Natural killer cell (primary cell): ENCODE measurements around the gene SUDS3. TPM values are rescaled to one million over a fixed set of nuclear protein-coding genes. Genes with fewer than 3 reads are reported as not detected.

Experiments used
- ATAC-seq, 3 donors: fragments of 150-1000 bp in 2 of 3; fragments of 200-7000 bp in 1 of 3; cut with Tn5 transposase; 1 replicate in 1 of 3; 2 replicates in 2 of 3; pipeline ENCODE4 v1.10.0; 2021; ENCODE audit warnings: mild to moderate bottlenecking in 2 of 3, moderate library complexity in 2 of 3
- DNase-seq, 2 donors: peaks; one replicate each; pipeline versions ENCODE4 v3.0.0 to v3.0.0-alpha.2; 2013 to 2021; ENCODE audit warnings: mixed read lengths in 1 of 2
- H3K27ac ChIP-seq: one replicate; pipeline ENCODE4 v1.5.1; 2013; ENCODE audit warnings: mild to moderate bottlenecking, low read length
- H3K27me3 ChIP-seq: one replicate; pipeline ENCODE4 v1.6.1; 2013; ENCODE audit warnings: low read length; ENCODE audit not compliant: control insufficient read depth, insufficient read depth
- H3K36me3 ChIP-seq: one replicate; pipeline ENCODE4 v1.6.1; 2013; ENCODE audit warnings: low read length; ENCODE audit not compliant: control insufficient read depth, insufficient read depth
- H3K4me1 ChIP-seq: one replicate; pipeline ENCODE4 v1.6.1; 2013; ENCODE audit warnings: low read length; ENCODE audit not compliant: control insufficient read depth, insufficient read depth
- H3K4me3 ChIP-seq: one replicate; pipeline ENCODE4 v1.5.1; 2013; ENCODE audit warnings: low read length
- H3K9me3 ChIP-seq: one replicate; pipeline ENCODE4 v1.6.1; 2013; ENCODE audit warnings: low read length; ENCODE audit not compliant: control insufficient read depth, insufficient read depth
- H3K27ac Mint-ChIP-seq, 2 donors: one replicate each; pipeline ENCODE4 v1.8.0; 2022; ENCODE audit warnings: mild to moderate bottlenecking in 2 of 2, mixed read lengths in 2 of 2, moderate library complexity in 1 of 2
- H3K27me3 Mint-ChIP-seq, 2 donors: one replicate each; pipeline ENCODE4 v1.8.0; 2022; ENCODE audit warnings: low read depth in 2 of 2, mixed read lengths in 2 of 2
- H3K36me3 Mint-ChIP-seq: one replicate; pipeline ENCODE4 v1.8.0; 2022; ENCODE audit warnings: mixed read lengths
- H3K4me1 Mint-ChIP-seq, 2 donors: one replicate each; pipeline ENCODE4 v1.8.0; 2022; ENCODE audit warnings: mixed read lengths in 2 of 2
- H3K4me3 Mint-ChIP-seq: one replicate; pipeline ENCODE4 v1.8.0; 2022; ENCODE audit warnings: mild to moderate bottlenecking, moderate library complexity, mixed read lengths
- H3K9me3 Mint-ChIP-seq, 2 donors: one replicate each; pipeline ENCODE4 v1.8.0; 2022; ENCODE audit warnings: mixed read lengths in 2 of 2
- WGBS: methylation state at CpG from one replicate; pipeline ENCODE4 v1.1.7; 2013; ENCODE audit warnings: missing lambda C conversion rate; ENCODE audit not compliant: insufficient coverage; 5-methylcytosine and 5-hydroxymethylcytosine counted together
- intact Hi-C: fragments of 100-400 bp; cut with micrococcal nuclease; formaldehyde crosslinking; loops from one replicate; pipeline ENCODE4 v1.14.2; 2022
- total RNA-seq, 4 donors: library from RNA; stranded (reverse); fragments of 120-200 nt in 1 of 4; gene quantifications; one replicate each; pipeline versions ENCODE4 v1.2.3 to v1.2.4, GENCODE V29; 2013 to 2022
- TF ChIP-seq, protein P1 (sequence below): fragments of 200-600 bp; IDR thresholded peaks from one replicate; pipeline ENCODE4 v1.8.0; 2022; ENCODE audit warnings: antibody characterized with exemption

SUDS3 gene
- total RNA-seq, 3 donors from 2014 or later (not counting 1 experiment from before 2014, with no cell fraction given) = 27.5 to 40.3 (median 35.7) TPM

GRCh38 chr12:118373616-118374015 is 2.7 kb upstream of the SUDS3 start:
- H3K36me3 Mint-ChIP-seq = no peaks in the 10 kb centered on the region
- H3K9me3 Mint-ChIP-seq = no peaks in the 10 kb centered on the region
- peaks cover 41 to 67% of the 10 kb centered on the region in 2 donors for H3K4me1 Mint-ChIP-seq
- ATAC-seq (no peak), DNase-seq (no peak)
- no peaks in the 10 kb centered on the region for H3K36me3 ChIP-seq
- H3K9me3 ChIP-seq = no peaks in the 10 kb centered on the region
- intact Hi-C loops = loop anchor here (1.0 to 10.0 kb wide), 2 partner anchors 16 to 1291 kb away; partner anchors contain the start of gene PRKAB1
- H3K4me3 Mint-ChIP-seq = peak overlapping the region; percentile 95
- H3K4me1 ChIP-seq = peaks cover 37% of the 10 kb centered on the region
- 86% methylated on average over 5 of the region's 5 CpGs for WGBS
- H3K27me3 ChIP-seq = no peaks in the 10 kb centered on the region
- peak overlapping the region; percentile 86 for H3K27ac ChIP-seq
- TF ChIP-seq, protein P1, sequence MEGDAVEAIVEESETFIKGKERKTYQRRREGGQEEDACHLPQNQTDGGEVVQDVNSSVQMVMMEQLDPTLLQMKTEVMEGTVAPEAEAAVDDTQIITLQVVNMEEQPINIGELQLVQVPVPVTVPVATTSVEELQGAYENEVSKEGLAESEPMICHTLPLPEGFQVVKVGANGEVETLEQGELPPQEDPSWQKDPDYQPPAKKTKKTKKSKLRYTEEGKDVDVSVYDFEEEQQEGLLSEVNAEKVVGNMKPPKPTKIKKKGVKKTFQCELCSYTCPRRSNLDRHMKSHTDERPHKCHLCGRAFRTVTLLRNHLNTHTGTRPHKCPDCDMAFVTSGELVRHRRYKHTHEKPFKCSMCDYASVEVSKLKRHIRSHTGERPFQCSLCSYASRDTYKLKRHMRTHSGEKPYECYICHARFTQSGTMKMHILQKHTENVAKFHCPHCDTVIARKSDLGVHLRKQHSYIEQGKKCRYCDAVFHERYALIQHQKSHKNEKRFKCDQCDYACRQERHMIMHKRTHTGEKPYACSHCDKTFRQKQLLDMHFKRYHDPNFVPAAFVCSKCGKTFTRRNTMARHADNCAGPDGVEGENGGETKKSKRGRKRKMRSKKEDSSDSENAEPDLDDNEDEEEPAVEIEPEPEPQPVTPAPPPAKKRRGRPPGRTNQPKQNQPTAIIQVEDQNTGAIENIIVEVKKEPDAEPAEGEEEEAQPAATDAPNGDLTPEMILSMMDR = no peak
- H3K27ac Mint-ChIP-seq = peak overlapping the region; percentile 96 to 97
- H3K4me3 ChIP-seq = peak overlapping the region; percentile 64
- H3K27me3 Mint-ChIP-seq = peaks cover 0 to 3% of the 10 kb centered on the region in 2 donors

- Histone ChIP-seq H3K4me3 (no peak overlapping the region), H3K36me3 (no peaks in the 10 kb centered on the region), H3K9me3 (no peaks in the 10 kb centered on the region), H3K27me3 (no peaks in the 10 kb centered on the region), H3K4me1 (peaks cover 37% of the 10 kb centered on the region), H3K27ac (no peak overlapping the region)
- Mint-ChIP-seq H3K27me3 (peaks cover 0 to 3% of the 10 kb centered on the region in 2 donors), H3K36me3 (no peaks in the 10 kb centered on the region), H3K4me3 (peak overlapping the region; percentile 99), H3K9me3 (no peaks in the 10 kb centered on the region), H3K4me1 (peaks cover 41 to 65% of the 10 kb centered on the region in 2 donors), H3K27ac (peak overlapping the region; percentile 96 to 97)
- WGBS = 96% methylated on average over 13 of the region's 14 CpGs
- TF ChIP-seq, protein P1 = no peak
- intact Hi-C loops = loop anchor here (10.0 kb wide), 1 partner anchor 1291 kb away; the partner anchor contains the start of gene PRKAB1
- ATAC-seq (no peak), DNase-seq (no peak)
Measured at GRCh38 chr12:118374126-118374725, 2.1 kb upstream of the SUDS3 start.

DNA sequence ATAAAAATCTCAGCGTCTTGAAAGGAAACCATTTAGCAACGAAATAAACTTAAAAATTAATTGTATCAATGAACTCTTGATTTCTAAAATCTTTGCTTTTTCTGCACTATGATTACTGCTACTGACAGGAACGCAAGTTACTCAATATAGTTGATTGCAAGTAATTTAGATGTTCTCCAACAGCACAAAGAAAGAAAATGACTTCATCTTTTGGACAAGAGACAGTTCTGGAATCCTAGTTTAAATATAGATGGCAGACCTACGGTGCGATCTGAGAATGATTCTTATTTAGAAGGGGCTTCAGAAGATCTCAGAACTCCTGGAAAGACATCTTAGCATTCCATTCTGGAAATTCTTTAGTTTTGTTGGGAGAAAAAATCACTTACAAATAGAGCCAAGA is 1.4 kb upstream of the SUDS3 start:
- peaks cover 2% of the 10 kb centered on the region for H3K36me3 ChIP-seq
- no peak for ATAC-seq
- DNase-seq = no peak

More for the DNA sequence above, 1.4 kb upstream of the SUDS3 start:
- Mint-ChIP-seq H3K4me1 (peaks cover 41 to 62% of the 10 kb centered on the region in 2 donors), H3K27me3 (peaks cover 0 to 3% of the 10 kb centered on the region in 2 donors), H3K9me3 (no peaks in the 10 kb centered on the region), H3K4me3 (peak overlapping the region; percentile 99), H3K27ac (peak overlapping the region; percentile 97 to 98), H3K36me3 (no peaks in the 10 kb centered on the region)
- H3K27me3 ChIP-seq = no peaks in the 10 kb centered on the region
- TF ChIP-seq, protein P1 = no peak
- no peaks in the 10 kb centered on the region for H3K9me3 ChIP-seq
- WGBS = 91% methylated on average over 5 of the region's 5 CpGs
- intact Hi-C loops = loop anchor here (5.0 to 10.0 kb wide), 3 partner anchors 238 to 1290 kb away; partner anchors contain the start of genes PEBP1 and PRKAB1
- H3K4me1 ChIP-seq = peaks cover 34% of the 10 kb centered on the region
- H3K27ac ChIP-seq = no peak overlapping the region
- no peak overlapping the region for H3K4me3 ChIP-seq
